OCI-LY7 (cell line): ENCODE measurements around the gene GRXCR2. TPM values are rescaled to one million over a fixed set of nuclear protein-coding genes. Genes with fewer than 3 reads are reported as not detected.

Experiments
- BruUV-seq: library from RNA; stranded (reverse); fragments of 400-500 nt; replicated peaks from 2 replicates; lab custom pipeline; 2021; lab: Mats Ljungman, UMichigan
- CTCF ChIA-PET: fragments of 300-600 bp; sonication (Branson Sonifier 250); formaldehyde crosslinking; loops from one replicate; lab custom pipeline; 2022; ENCODE audit warnings: antibody characterized with exemption; ENCODE audit not compliant: unreplicated experiment; lab: Charles Lee
- POLR2A ChIA-PET: fragments of 300-600 bp; sonication (Branson Sonifier 250); formaldehyde crosslinking; loops from one replicate; lab custom pipeline; 2022; ENCODE audit warnings: antibody characterized with exemption; lab: Charles Lee
- DNase-seq: peaks from one replicate; pipeline ENCODE4 v3.0.0-alpha.2; 2015; ENCODE audit warnings: low spot score
- H2AFZ ChIP-seq: fragments of 200-600 bp; sonication (generic), shearing (Covaris generic); 2 replicates; pipeline ENCODE4 v1.6.1; 2014; ENCODE audit warnings: mild to moderate bottlenecking, antibody characterized with exemption, low read length, moderate library complexity
- H3K27ac ChIP-seq: fragments of 200-600 bp; sonication (generic); 2 replicates; pipeline ENCODE4 v1.5.1; 2014; ENCODE audit warnings: mixed run types, low read depth, mild to moderate bottlenecking, moderate library complexity, low read length, inconsistent platforms; ENCODE audit not compliant: poor library complexity, severe bottlenecking
- H3K36me3 ChIP-seq: fragments of 200-600 bp; sonication (generic); 2 replicates; pipeline ENCODE4 v1.6.1; 2014; ENCODE audit warnings: mild to moderate bottlenecking, antibody characterized with exemption, low read length, moderate library complexity, mixed read lengths; ENCODE audit not compliant: insufficient read depth
- H3K4me1 ChIP-seq: fragments of 200-600 bp; sonication (generic); 2 replicates; pipeline ENCODE4 v1.5.1; 2014; ENCODE audit warnings: mild to moderate bottlenecking, low read length; ENCODE audit not compliant: insufficient read depth, poor library complexity, severe bottlenecking
- H3K4me2 ChIP-seq: fragments of 200-600 bp; sonication (generic); 2 replicates; pipeline ENCODE4 v1.6.1; 2014; ENCODE audit warnings: mild to moderate bottlenecking, low read length
- H3K4me3 ChIP-seq: fragments of 200-600 bp; sonication (generic); 2 replicates; pipeline ENCODE4 v1.5.1; 2014; ENCODE audit warnings: mild to moderate bottlenecking, low read depth, low read length; ENCODE audit not compliant: poor library complexity, severe bottlenecking
- H3K79me2 ChIP-seq: fragments of 200-600 bp; sonication (generic); 2 replicates; pipeline ENCODE4 v1.6.1; 2016; ENCODE audit warnings: low read depth, mild to moderate bottlenecking, low read length, moderate library complexity, mixed read lengths; ENCODE audit not compliant: insufficient read depth
- H3K9me2 ChIP-seq: fragments of 200-600 bp; sonication (generic); 2 replicates; pipeline ENCODE4 v1.6.1; 2016; ENCODE audit warnings: mild to moderate bottlenecking, low read length, mixed read lengths; ENCODE audit not compliant: insufficient read depth
- H3K9me3 ChIP-seq: fragments of 200-600 bp; sonication (generic); 2 replicates; pipeline ENCODE4 v1.6.1; 2014; ENCODE audit warnings: mild to moderate bottlenecking, mixed run types, low read length, mixed read lengths
- H4K20me1 ChIP-seq: fragments of 200-600 bp; sonication (generic); 2 replicates; pipeline ENCODE4 v1.6.1; 2014; ENCODE audit warnings: mild to moderate bottlenecking, antibody characterized with exemption, low read length, moderate library complexity, mixed read lengths; ENCODE audit not compliant: insufficient read depth
- EZH2phosphoT487 ChIP-seq: fragments of 200-600 bp; sonication (generic); IDR thresholded peaks from 2 replicates; pipeline ENCODE4 v1.6.1; 2018; ENCODE audit warnings: low read depth, borderline replicate concordance, mild to moderate bottlenecking, mixed run types, antibody characterized with exemption, low read length, moderate library complexity, mixed read lengths
- intact Hi-C: fragments of 100-400 bp; cut with micrococcal nuclease; formaldehyde crosslinking; loops from one replicate; pipeline ENCODE4 v1.10.0; 2022; ENCODE audit not compliant: unreplicated experiment
- total RNA-seq, 2 experiments: library from RNA; depleted of rRNA in 1 of 2; stranded (reverse); fragments of >200 nt in 1 of 2; shearing (Covaris generic) in 1 of 2; gene quantifications; 2 replicates each; pipeline ENCODE4 v1.2.3, GENCODE V29; 2014 to 2022
- TF ChIP-seq, protein P1 (sequence below): fragments of 200-600 bp; sonication (generic); conservative IDR thresholded peaks from 2 replicates; pipeline ENCODE4 v1.5.1; 2014; ENCODE audit warnings: mild to moderate bottlenecking, antibody characterized with exemption, low read length, moderate library complexity, mixed read lengths

GRXCR2 gene
- total RNA-seq, 2 experiments from 2014 or later, result not detected

DNA sequence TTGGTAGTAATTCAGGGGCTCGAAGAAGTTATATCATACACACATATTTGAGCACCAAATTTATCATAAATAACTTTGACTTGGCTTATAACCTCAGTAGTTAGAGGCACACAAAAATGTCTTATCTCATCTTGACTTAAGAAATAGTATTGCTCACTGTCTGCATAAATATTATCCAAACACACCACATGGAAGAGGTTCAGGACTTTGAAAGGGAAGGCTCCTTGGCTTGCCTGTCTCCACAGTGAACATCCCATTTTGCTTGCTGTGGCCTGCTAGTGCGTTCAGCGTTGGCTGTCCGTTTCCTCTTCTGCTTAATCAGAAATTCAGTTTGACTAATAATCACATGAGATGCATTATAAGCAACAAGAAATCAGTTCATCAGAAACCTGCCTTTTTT, 13.9 kb downstream of the GRXCR2 start:
- ChIA-PET CTCF (no interaction called here), POLR2A (interaction anchor here (0.9 kb wide), 1 partner anchor 1821 kb away, joined by 5 read pairs; no protein-coding TSS in a partner anchor)
- Histone ChIP-seq H3K9me3 (no peaks in the 10 kb centered on the region), H2AFZ (no peak overlapping the region), H3K4me3 (no peak overlapping the region), H3K27ac (no peak overlapping the region), H3K4me1 (no peaks in the 10 kb centered on the region), H4K20me1 (no peaks in the 10 kb centered on the region), H3K79me2 (no peaks in the 10 kb centered on the region), H3K4me2 (no peak overlapping the region), H3K9me2 (no peaks in the 10 kb centered on the region), H3K36me3 (no peaks in the 10 kb centered on the region)
- intact Hi-C loops, result no loop called here
- BruUV-seq, result no TSS peak
- TF ChIP-seq, protein P1, sequence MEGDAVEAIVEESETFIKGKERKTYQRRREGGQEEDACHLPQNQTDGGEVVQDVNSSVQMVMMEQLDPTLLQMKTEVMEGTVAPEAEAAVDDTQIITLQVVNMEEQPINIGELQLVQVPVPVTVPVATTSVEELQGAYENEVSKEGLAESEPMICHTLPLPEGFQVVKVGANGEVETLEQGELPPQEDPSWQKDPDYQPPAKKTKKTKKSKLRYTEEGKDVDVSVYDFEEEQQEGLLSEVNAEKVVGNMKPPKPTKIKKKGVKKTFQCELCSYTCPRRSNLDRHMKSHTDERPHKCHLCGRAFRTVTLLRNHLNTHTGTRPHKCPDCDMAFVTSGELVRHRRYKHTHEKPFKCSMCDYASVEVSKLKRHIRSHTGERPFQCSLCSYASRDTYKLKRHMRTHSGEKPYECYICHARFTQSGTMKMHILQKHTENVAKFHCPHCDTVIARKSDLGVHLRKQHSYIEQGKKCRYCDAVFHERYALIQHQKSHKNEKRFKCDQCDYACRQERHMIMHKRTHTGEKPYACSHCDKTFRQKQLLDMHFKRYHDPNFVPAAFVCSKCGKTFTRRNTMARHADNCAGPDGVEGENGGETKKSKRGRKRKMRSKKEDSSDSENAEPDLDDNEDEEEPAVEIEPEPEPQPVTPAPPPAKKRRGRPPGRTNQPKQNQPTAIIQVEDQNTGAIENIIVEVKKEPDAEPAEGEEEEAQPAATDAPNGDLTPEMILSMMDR, result no peak
- TF ChIP-seq EZH2phosphoT487, result no peak
- no peak for DNase-seq

DNA sequence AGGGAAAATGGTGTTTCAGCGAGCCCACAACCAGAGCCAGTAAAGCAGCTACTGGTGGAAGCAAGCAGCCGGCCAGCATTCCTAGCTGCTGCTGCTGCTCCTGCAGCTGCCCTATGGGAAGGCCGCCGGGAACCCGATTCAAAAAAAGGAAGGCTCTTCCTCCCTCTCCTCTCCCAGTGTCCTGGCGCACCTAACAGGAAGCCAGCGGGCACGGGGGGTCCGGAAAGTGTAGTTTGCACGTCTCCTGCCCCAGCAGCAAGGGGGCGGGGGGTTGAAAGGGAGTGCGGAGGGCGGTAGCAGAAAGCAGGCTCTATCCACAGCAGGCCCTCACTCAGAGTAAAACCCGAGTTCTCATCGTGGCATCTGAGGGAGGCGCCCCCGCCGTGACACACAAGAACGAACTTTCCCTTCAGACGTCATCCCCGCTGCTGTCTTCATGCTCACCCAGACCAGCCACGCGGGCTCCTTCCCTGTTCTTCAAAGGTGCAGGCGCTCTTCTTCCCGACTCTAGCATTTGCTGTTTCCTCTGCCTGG, 16.5 kb downstream of the GRXCR2 start:
- no peaks in the 10 kb centered on the region for H3K9me3 ChIP-seq
- H3K36me3 ChIP-seq, result no peaks in the 10 kb centered on the region
- H3K9me2 ChIP-seq, result no peaks in the 10 kb centered on the region
- no peaks in the 10 kb centered on the region for H4K20me1 ChIP-seq
- no peak overlapping the region for H3K4me2 ChIP-seq
- no peaks in the 10 kb centered on the region for H3K79me2 ChIP-seq
- ChIA-PET POLR2A (interaction anchor here (1.4 kb wide), 1 partner anchor 12 kb away, joined by 4 read pairs; no protein-coding TSS in a partner anchor), CTCF (no interaction called here)
- no peak overlapping the region for H3K4me3 ChIP-seq
- no peak for TF ChIP-seq EZH2phosphoT487
- TF ChIP-seq, protein P1, result no peak
- no peaks in the 10 kb centered on the region for H3K4me1 ChIP-seq
- no TSS peak for BruUV-seq
- no peak overlapping the region for H2AFZ ChIP-seq
- no peak overlapping the region for H3K27ac ChIP-seq
- intact Hi-C loops, result no loop called here
- no peak for DNase-seq

DNA sequence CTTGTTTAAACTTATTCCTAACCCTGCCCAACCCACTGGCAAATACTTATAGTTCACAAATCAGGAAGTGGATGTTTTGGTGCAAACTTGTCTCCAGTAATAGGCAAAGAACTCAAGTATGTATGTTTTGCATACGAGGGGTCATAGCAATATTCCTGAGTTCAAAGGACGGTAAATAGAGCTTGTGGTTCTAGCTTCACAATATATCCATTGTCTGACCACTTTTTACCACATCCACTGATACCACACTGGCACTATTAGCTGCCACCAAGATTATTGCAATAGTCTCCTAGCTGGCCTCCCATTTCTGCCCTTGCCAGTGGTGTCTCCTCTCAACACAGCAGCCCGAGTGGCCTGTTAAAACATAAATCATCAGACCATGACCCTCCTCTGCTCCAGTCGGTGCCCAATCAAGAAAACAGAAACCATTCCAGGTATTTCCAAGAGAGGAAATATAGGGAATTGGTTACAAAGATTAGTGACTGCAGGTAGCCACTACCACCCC, 17.0 kb downstream of the GRXCR2 start:
- BruUV-seq, result no TSS peak
- H3K36me3 ChIP-seq, result no peaks in the 10 kb centered on the region
- intact Hi-C loops, result no loop called here
- H3K9me3 ChIP-seq, result no peaks in the 10 kb centered on the region
- no peak overlapping the region for H3K4me3 ChIP-seq
- ChIA-PET POLR2A (interaction anchor here (1.4 kb wide), 1 partner anchor 11 kb away, joined by 4 read pairs; no protein-coding TSS in a partner anchor), CTCF (no interaction called here)
- no peak for TF ChIP-seq EZH2phosphoT487
- TF ChIP-seq, protein P1, result no peak
- H4K20me1 ChIP-seq, result no peaks in the 10 kb centered on the region
- no peak overlapping the region for H3K27ac ChIP-seq
- H3K4me1 ChIP-seq, result no peaks in the 10 kb centered on the region
- no peak for DNase-seq
- no peak overlapping the region for H2AFZ ChIP-seq
- no peaks in the 10 kb centered on the region for H3K9me2 ChIP-seq
- no peak overlapping the region for H3K4me2 ChIP-seq
- H3K79me2 ChIP-seq, result no peaks in the 10 kb centered on the region
